H1 (cell line): ENCODE data around the gene SH2D2A. TPM values are rescaled to one million over a fixed set of nuclear protein-coding genes. Genes with fewer than 3 reads are reported as not detected.

Source experiments
- CTCF ChIA-PET: fragments of 300-600 bp; sonication (Branson Sonifier 250); formaldehyde crosslinking; loops from one replicate; lab custom pipeline; 2021; ENCODE audit not compliant: partially characterized antibody; lab: Charles Lee
- POLR2A ChIA-PET: fragments of 300-600 bp; sonication (Branson Sonifier 250); formaldehyde crosslinking; loops from one replicate; lab custom pipeline; 2021; ENCODE audit warnings: inconsistent platforms; ENCODE audit not compliant: partially characterized antibody; lab: Charles Lee
- DNase-seq, 2 experiments: peaks; one replicate each; pipeline versions ENCODE4 v3.0.0 to v3.0.0-alpha.2; 2010 to 2022; ENCODE audit warnings: low spot score in 2 of 2, low read depth in 1 of 2, mixed read lengths in 1 of 2
- FAIRE-seq: peaks from 2 replicates; lab custom pipeline; 2011; peaks lifted over from hg19 to GRCh38; lab: Jason Lieb, UNC
- H2AFZ ChIP-seq: 2 replicates; pipeline ENCODE4 v1.8.1; 2012; ENCODE audit warnings: low read length, inconsistent platforms
- H2AK5ac ChIP-seq: 2 replicates; pipeline ENCODE4 v1.6.1; 2013; ENCODE audit warnings: low read depth, low read length
- H2BK120ac ChIP-seq: replicated peaks from 2 replicates; pipeline ENCODE3; 2013; ENCODE audit warnings: low read depth, low read length, inconsistent platforms
- H2BK12ac ChIP-seq: 2 replicates; pipeline ENCODE4 v1.6.1; 2013; ENCODE audit warnings: low read depth, low read length
- H2BK15ac ChIP-seq: 2 replicates; pipeline ENCODE4 v1.6.1; 2013; ENCODE audit warnings: low read length
- H2BK20ac ChIP-seq: 2 replicates; pipeline ENCODE4 v1.6.1; 2013; ENCODE audit warnings: low read length
- H2BK5ac ChIP-seq: 2 replicates; pipeline ENCODE4 v1.6.1; 2013; ENCODE audit warnings: low read depth, low read length
- H3K14ac ChIP-seq: 2 replicates; pipeline ENCODE4 v1.6.1; 2013; ENCODE audit warnings: inconsistent platforms; ENCODE audit not compliant: insufficient read length
- H3K18ac ChIP-seq: 2 replicates; pipeline ENCODE4 v1.6.1; 2013; ENCODE audit warnings: low read length; ENCODE audit errors: extremely low read depth
- H3K23ac ChIP-seq: 2 replicates; pipeline ENCODE4 v1.6.1; 2013; ENCODE audit warnings: inconsistent platforms; ENCODE audit not compliant: insufficient read length
- H3K23me2 ChIP-seq: 2 replicates; pipeline ENCODE4 v1.6.1; 2013; ENCODE audit warnings: low read depth, low read length
- H3K27ac ChIP-seq: 2 replicates; pipeline ENCODE4 v1.6.1; 2011; ENCODE audit warnings: low read depth, low read length, inconsistent platforms
- H3K27me3 ChIP-seq, 4 experiments: replicated peaks in 1 of 4; 1 replicate in 1 of 4; 2 replicates in 3 of 4; pipeline versions ENCODE4 v1.6.1 to v1.8.1; 2011 to 2013; ENCODE audit warnings: low read length in 3 of 4, mild to moderate bottlenecking in 3 of 4, inconsistent platforms in 2 of 4, mixed read lengths in 2 of 4, moderate library complexity in 1 of 4; ENCODE audit not compliant: control insufficient read depth in 3 of 4, insufficient read depth in 3 of 4; ENCODE audit errors: extremely low read depth in 1 of 4
- H3K36me3 ChIP-seq, 4 experiments: 2 replicates each; pipeline versions ENCODE4 v1.6.1 to v1.8.1; 2011 to 2013; ENCODE audit warnings: mild to moderate bottlenecking in 4 of 4, low read length in 3 of 4, moderate library complexity in 2 of 4, control low read depth in 1 of 4, inconsistent platforms in 1 of 4; ENCODE audit not compliant: insufficient read depth in 4 of 4, control insufficient read depth in 2 of 4
- H3K4ac ChIP-seq: replicated peaks from 2 replicates; pipeline ENCODE3; 2013; ENCODE audit warnings: low read length, low read depth, mixed read lengths, inconsistent platforms; ENCODE audit not compliant: insufficient read length
- H3K4me1 ChIP-seq, 4 experiments: replicated peaks in 1 of 4; 1 replicate in 1 of 4; 2 replicates in 3 of 4; pipeline versions ENCODE4 v1.6.1 to v1.8.1; 2011 to 2013; ENCODE audit warnings: low read length in 3 of 4, inconsistent platforms in 2 of 4, mixed read lengths in 1 of 4; ENCODE audit not compliant: insufficient read depth in 4 of 4, control insufficient read depth in 3 of 4
- H3K4me2 ChIP-seq, 2 experiments: 2 replicates each; pipeline versions ENCODE4 v1.6.1 to v1.8.1; 2011 to 2013; ENCODE audit warnings: low read depth in 2 of 2, low read length in 2 of 2, control low read depth in 1 of 2, inconsistent platforms in 1 of 2, mild to moderate bottlenecking in 1 of 2; ENCODE audit not compliant: insufficient read depth in 1 of 2
- H3K4me3 ChIP-seq, 4 experiments: fragments of 200-600, 300-600 bp in 1 of 4; sonication (generic), shearing (Covaris generic), sonication (Bioruptor Twin) in 1 of 4; 2 replicates each; pipeline versions ENCODE4 v1.5.1 to v1.8.1; 2011 to 2016; ENCODE audit warnings: low read length in 4 of 4, low read depth in 3 of 4, control low read depth in 2 of 4, inconsistent platforms in 2 of 4, mild to moderate bottlenecking in 2 of 4, mixed read lengths in 1 of 4, moderate library complexity in 1 of 4; ENCODE audit not compliant: insufficient read depth in 2 of 4; ENCODE audit errors: extremely low read depth in 1 of 4
- H3K56ac ChIP-seq: replicated peaks from 2 replicates; pipeline ENCODE3; 2013; ENCODE audit warnings: low read depth, mild to moderate bottlenecking, mixed read lengths, low read length, inconsistent platforms; ENCODE audit not compliant: insufficient read length
- H3K79me1 ChIP-seq: 2 replicates; pipeline ENCODE4 v1.6.1; 2013; ENCODE audit warnings: low read depth, low read length, control low read depth
- H3K79me2 ChIP-seq, 2 experiments: 2 replicates each; pipeline versions ENCODE4 v1.6.1 to v1.8.1; 2012 to 2013; ENCODE audit warnings: low read length in 2 of 2, mild to moderate bottlenecking in 2 of 2, inconsistent platforms in 1 of 2; ENCODE audit not compliant: insufficient read depth in 2 of 2, control insufficient read depth in 1 of 2
- H3K9ac ChIP-seq, 4 experiments: replicated peaks in 1 of 4; 1 replicate in 1 of 4; 2 replicates in 3 of 4; pipeline versions ENCODE4 v1.6.1 to v1.8.1; 2011 to 2013; ENCODE audit warnings: low read depth in 3 of 4, low read length in 3 of 4, control low read depth in 2 of 4, mild to moderate bottlenecking in 2 of 4, moderate library complexity in 2 of 4, inconsistent platforms in 1 of 4; ENCODE audit errors: extremely low read depth in 1 of 4
- H3K9me3 ChIP-seq, 2 experiments: 2 replicates each; pipeline versions ENCODE4 v1.6.1 to v1.8.1; 2012 to 2013; ENCODE audit warnings: mild to moderate bottlenecking in 2 of 2, moderate library complexity in 2 of 2, control low read depth in 1 of 2, inconsistent platforms in 1 of 2, low read depth in 1 of 2, low read length in 1 of 2, mixed read lengths in 1 of 2; ENCODE audit not compliant: insufficient read depth in 2 of 2
- H4K20me1 ChIP-seq, 2 experiments: replicated peaks in 1 of 2; 2 replicates each; pipeline versions ENCODE3 to v1.8.1; 2011 to 2013; ENCODE audit warnings: inconsistent platforms in 2 of 2, low read length in 2 of 2, mild to moderate bottlenecking in 1 of 2; ENCODE audit not compliant: insufficient read depth in 2 of 2, control insufficient read depth in 1 of 2
- H4K5ac ChIP-seq: 2 replicates; pipeline ENCODE4 v1.6.1; 2013; ENCODE audit warnings: low read length, low read depth, mixed read lengths, inconsistent platforms; ENCODE audit not compliant: insufficient read length
- H4K8ac ChIP-seq: 2 replicates; pipeline ENCODE4 v1.8.0; 2013; ENCODE audit warnings: mild to moderate bottlenecking, moderate library complexity, low read length, inconsistent platforms; ENCODE audit not compliant: insufficient read depth; ENCODE audit errors: extremely low read depth
- H4K91ac ChIP-seq: replicated peaks from 2 replicates; pipeline ENCODE3; 2013; ENCODE audit warnings: low read length, mixed read lengths, inconsistent platforms; ENCODE audit not compliant: insufficient read length
- HDAC2 ChIP-seq, 2 experiments: fragments of 300-600 bp in 1 of 2; sonication (generic) in 1 of 2; IDR thresholded peaks; 2 replicates each; pipeline ENCODE4 v1.6.1; 2011 to 2012; ENCODE audit warnings: low read depth in 2 of 2, low read length in 2 of 2, mild to moderate bottlenecking in 2 of 2, moderate library complexity in 2 of 2, borderline replicate concordance in 1 of 2, inconsistent platforms in 1 of 2
- SP1 ChIP-seq: IDR thresholded peaks from 2 replicates; pipeline ENCODE4 v1.6.1; 2011; ENCODE audit warnings: low read depth, low read length
- TAF7 ChIP-seq: optimal IDR thresholded peaks from 2 replicates; pipeline ENCODE3; 2011; ENCODE audit warnings: low read depth, mild to moderate bottlenecking, inconsistent platforms, low read length, moderate library complexity, borderline replicate concordance
- WGBS, 2 experiments: shearing (Covaris generic) in 1 of 2; methylation state at CpG; one replicate each; pipeline versions ENCODE4 v1.1.6 to v1.1.7; 2013 to 2015; ENCODE audit warnings: low lambda C conversion rate in 2 of 2, mixed read lengths in 2 of 2, inconsistent platforms in 1 of 2, low coverage in 1 of 2, missing lambda C conversion rate in 1 of 2; ENCODE audit not compliant: insufficient replicate concordance in 2 of 2, insufficient coverage in 1 of 2, insufficient read length in 1 of 2; ENCODE audit errors: extremely low coverage in 1 of 2, missing lambda C conversion rate in 1 of 2; 5-methylcytosine and 5-hydroxymethylcytosine counted together
- polyA plus RNA-seq, 7 experiments: library from polyadenylated mRNA; depleted of rRNA in 3 of 7; stranded (reverse) in 5 of 7; unstranded in 2 of 7; fragments of >200 nt in 5 of 7; fragments of 200-250 nt in 2 of 7; gene quantifications; 1 replicate in 5 of 7; 2 replicates in 1 of 7; 4 replicates in 1 of 7; pipeline versions ENCODE4 v1.2.1 to v1.2.3, GENCODE V29; 2011 to 2013; ENCODE audit warnings: missing spikeins in 2 of 7, mixed read lengths in 2 of 7
- total RNA-seq: library from RNA; stranded (reverse); fragmentation: NEBNext Ultra II Directional; extraction: Animal tissue kit (Norgen Biotek cat#: 25700); gene quantifications from 2 replicates; pipeline ENCODE4 v1.2.1, GENCODE V29; 2021

Gene SH2D2A
- total and polyA plus RNA-seq, 2 of the 8 experiments (the other 6 are each of a cell fraction or from before 2014, with no cell fraction given), result 3.3 to 7.9 TPM

- no peak overlapping the region for H3K9ac ChIP-seq
- POLR2A ChIA-PET, result interaction anchor here (0.9 to 1.5 kb wide), 6 partner anchors 9 to 68 kb away, joined by 3 to 6 read pairs (median 4); partner anchors contain the start of gene NTRK1
- H2AFZ ChIP-seq, result no peak overlapping the region
- no peak overlapping the region for H3K14ac ChIP-seq
- peak overlapping the region; percentile 87 to 94 for H3K4me2 ChIP-seq
- no peak overlapping the region for H3K23ac ChIP-seq
- H3K9me3 ChIP-seq, result no peaks in the 10 kb centered on the region
- peak; percentile 59 for TF ChIP-seq TAF7
- no peak for TF ChIP-seq HDAC2 (IDR thresholded peaks at IDR 0.05; ENCODE audit: borderline replicate concordance in 1 of 2, low read depth in 2 of 2, low read length in 2 of 2)
- no peak for TF ChIP-seq SP1
- peaks cover 12% of the 10 kb centered on the region for H3K23me2 ChIP-seq
- peaks cover 7 to 19% of the 10 kb centered on the region in 2 experiments for H4K20me1 ChIP-seq
- H2BK20ac ChIP-seq, result no peak overlapping the region
- CTCF ChIA-PET, result interaction anchor here (0.5 to 25.2 kb wide), 16 partner anchors 8 to 159 kb away, joined by 3 to 719 read pairs (median 5); partner anchors contain the start of genes INSRR, NTRK1 and PEAR1
- no peak overlapping the region for H3K27ac ChIP-seq
- no peak for FAIRE-seq
- H2BK120ac ChIP-seq, result no peak overlapping the region
- WGBS, 2 experiments, result 65% methylated on average over 7 of the region's 7 CpGs; no CpG with 5 or more reads in 1 of the 2 experiments
- peaks cover 68 to 97% (median 76%) of the 10 kb centered on the region in 4 experiments for H3K27me3 ChIP-seq
- no peak overlapping the region for H4K5ac ChIP-seq
- H4K8ac ChIP-seq, result no peak overlapping the region
- no peak overlapping the region for H2AK5ac ChIP-seq
- H3K79me1 ChIP-seq, result no peaks in the 10 kb centered on the region
- H3K4me1 ChIP-seq, result peaks cover 0 to 25% (median 11%) of the 10 kb centered on the region in 4 experiments; a peak in 5 of 7 replicates
- no peak for DNase-seq
- 0 out of 2 replicates have a peak overlapping the region, but pooled peaks have one; percentile 29 for H2BK15ac ChIP-seq
- H2BK5ac ChIP-seq, result no peak overlapping the region
- H2BK12ac ChIP-seq, result no peak overlapping the region
- no peaks in the 10 kb centered on the region for H3K79me2 ChIP-seq
- H4K91ac ChIP-seq, result no peak overlapping the region
- H3K18ac ChIP-seq, result no peak overlapping the region
- H3K36me3 ChIP-seq, result no peaks in the 10 kb centered on the region
- peak overlapping the region in 1 of 4 experiments; percentile 59; a peak in 2 of 8 replicates for H3K4me3 ChIP-seq
- H3K56ac ChIP-seq, result no peak overlapping the region
- H3K4ac ChIP-seq, result no peak overlapping the region
These were observed 31.2 kb upstream of the SH2D2A start for GRCh38 chr1:156847591-156848460.
